ENCODE measurements around the gene SLC26A4.
"Not testable (repeated sequence)": the region's sequence is repeated elsewhere in the genome, so short reads cannot be mapped to it uniquely, and the experiment has no call there.

SLC26A4 gene
- total RNA-seq = 1.3 to 7.2 reads per million in 2 experiments

- no peak for DNase-seq (ENCODE audit: low read depth)
Observed at GRCh38 chr7:107660381-107661080, at the start of gene SLC26A4. Gene SLC26A4, plus strand, starts transcription at chr7:107660828. Its CDS starts 814 bp downstream, at chr7:107661642.

GRCh38 chr7:107613439-107613838 is 47.2 kb upstream of the SLC26A4 start:
- no peak for DNase-seq (ENCODE audit: low read depth)

DNA sequence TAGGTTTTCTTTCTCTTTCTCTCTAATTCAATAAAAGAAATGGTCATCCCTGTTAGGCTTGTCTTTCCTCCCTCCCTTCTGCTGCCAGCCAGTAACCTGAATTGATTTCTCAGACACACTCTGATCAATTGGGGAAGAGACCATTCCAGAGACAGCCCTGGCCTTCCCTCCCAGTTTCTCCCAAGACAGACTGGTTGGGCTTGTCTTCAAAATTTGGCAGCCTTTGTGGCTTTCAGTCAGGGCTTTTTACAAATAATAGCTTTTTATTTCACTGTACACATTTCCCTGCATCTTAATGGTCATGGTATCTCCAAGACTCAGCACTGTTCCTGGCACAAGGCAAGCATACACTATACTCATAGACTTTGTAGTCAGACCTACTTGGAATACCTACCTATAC is 46.7 kb upstream of the SLC26A4 start:
- no peak for DNase-seq (ENCODE audit: low read depth)

- no peak for DNase-seq (ENCODE audit: low read depth)
Observed at GRCh38 chr7:107614425-107614824, 46.2 kb upstream of the SLC26A4 start.

DNA sequence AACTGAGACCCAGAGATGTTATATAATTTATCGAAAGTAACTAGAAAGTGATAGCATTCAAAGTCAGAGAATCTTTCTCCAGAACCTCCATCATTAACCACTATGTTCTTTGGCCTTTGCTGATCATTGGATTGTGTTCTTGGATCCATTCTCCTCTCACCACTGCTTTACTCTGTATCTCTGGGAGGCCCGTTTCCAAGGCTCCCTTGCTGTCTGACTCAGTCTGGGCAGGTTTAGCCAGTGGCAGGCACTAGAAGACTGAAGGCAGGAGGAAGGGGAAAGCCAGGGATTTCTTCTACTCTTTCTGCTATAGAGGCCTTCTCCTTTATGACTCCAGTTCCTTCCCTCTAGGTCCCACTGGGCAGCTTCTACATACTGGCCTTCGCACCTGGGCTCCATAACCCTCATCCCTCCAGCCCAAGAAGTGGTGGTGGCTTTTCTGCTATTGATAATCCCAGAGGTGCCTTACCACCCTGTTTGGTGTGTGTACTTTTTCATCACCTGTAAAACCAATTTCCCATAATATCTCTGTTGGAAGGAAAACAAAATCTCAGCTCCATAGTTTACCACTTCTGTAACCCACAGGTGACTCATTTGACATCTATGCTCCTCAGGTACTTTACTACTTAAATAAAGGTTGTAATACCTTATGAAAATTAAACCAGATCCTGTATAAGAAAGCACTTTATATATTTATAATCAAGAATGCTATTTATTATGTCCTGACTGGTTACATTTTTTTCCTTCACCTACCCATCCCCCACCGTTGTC is 44.5 kb upstream of the SLC26A4 start:
- DNase-seq (ENCODE audit: low read depth) = no peak

- no peak for DNase-seq (ENCODE audit: low read depth)
Observed at GRCh38 chr7:107622429-107622828, 38.2 kb upstream of the SLC26A4 start.

DNA sequence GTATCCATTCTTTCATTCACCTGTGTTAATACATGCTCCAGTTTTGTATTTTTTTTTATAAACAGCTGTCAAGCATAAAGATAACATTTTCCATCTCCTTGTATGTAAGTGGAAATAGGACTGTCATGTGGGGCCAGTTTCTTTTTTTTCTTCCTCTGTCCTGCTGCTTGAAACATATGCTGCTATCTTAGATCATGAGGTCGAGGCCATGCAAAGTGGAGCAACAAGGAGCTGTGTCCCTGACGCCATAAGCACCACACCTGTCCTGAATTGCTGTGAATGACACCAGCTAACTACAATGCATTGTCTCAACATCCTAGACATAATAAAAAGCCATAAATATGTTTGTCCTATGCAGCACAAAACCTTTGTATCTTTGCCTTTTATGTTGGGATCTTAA is 37.7 kb upstream of the SLC26A4 start:
- no peak for DNase-seq (ENCODE audit: low read depth)

DNA sequence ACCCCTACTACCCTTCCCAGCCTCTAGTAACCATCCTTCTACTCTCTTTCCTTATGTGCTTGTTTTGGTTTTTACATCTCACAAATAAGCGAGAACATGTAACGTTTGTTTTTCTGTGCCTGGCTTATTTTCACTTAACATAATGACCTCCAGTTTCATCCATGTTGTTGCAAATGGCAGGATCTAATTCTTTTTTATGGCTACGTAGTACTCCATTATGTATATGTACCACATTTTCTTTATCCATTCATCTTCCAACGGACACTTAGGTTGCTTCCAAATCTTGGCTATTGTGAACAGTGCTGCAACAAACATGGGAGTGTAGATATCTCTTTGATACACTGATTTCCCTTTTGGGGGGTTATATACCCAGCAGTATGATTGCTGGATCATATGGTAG is 33.6 kb upstream of the SLC26A4 start:
- no peak for DNase-seq (ENCODE audit: low read depth)

- no peak for DNase-seq (ENCODE audit: low read depth)
Observed at GRCh38 chr7:107628461-107629064, 32.1 kb upstream of the SLC26A4 start.

DNA sequence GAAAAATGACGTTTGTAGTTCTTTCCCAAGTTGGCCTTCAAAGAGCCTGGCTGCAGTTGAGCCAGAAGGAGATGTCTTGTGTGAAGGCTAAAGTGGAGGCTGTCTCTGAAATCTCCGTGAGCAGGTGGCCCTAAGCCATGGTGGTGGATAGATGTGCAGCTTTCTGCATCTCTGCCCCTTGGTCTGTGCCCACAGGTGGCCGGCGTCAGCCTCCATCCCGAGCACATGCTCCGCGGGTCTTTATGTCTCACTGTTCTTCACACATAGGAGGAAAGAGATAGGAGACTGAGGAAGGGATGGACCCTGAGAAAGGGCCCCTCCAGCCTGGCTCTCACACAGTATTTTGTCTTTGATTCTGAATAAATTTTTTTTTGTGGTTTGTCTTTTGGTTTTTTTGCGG is 30.3 kb upstream of the SLC26A4 start:
- DNase-seq (ENCODE audit: low read depth) = no peak

DNA sequence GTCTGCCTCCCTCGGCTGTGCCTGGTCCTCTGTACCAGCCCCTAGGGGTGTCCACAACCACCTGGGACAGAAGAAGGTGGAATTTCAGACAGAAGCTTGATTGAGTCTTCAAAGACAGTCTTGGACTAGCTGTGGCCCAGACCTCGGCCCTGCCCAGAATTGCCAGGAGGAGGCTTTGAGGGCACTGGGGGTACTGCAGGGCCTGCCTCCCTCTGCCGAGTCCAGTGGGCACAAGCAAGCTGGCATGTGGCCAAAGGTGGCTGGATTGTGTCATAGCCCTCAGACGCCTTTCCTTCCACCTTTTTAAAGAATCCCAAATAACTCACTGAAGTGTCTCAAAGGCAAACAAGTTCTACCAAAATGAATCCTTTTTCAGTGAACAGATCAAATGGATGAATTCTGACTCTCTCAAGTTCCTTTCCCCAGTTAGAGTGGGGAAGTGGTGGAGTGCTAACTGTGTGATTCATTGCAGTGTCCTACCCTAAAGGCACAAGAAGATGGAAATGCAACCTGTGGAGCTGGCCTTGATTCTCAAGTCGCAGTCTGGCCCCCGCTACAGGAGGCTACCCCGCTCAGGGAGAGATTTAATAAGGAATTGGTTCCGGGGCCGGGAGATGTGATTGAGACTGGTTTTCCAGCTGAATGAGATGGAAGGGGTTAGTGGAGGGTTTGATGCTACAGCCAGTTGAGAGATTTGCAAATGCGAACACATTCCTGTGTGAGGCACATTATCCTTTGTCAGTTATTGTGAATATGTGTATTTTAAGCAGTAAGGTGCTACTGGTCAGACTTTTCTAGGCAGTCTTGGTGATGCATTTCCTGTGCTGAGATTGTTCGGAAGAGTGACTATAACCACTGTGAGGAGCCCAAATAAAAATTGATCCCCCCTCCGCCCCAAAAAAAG is 28.8 kb upstream of the SLC26A4 start:
- DNase-seq (ENCODE audit: low read depth) = no peak

DNA sequence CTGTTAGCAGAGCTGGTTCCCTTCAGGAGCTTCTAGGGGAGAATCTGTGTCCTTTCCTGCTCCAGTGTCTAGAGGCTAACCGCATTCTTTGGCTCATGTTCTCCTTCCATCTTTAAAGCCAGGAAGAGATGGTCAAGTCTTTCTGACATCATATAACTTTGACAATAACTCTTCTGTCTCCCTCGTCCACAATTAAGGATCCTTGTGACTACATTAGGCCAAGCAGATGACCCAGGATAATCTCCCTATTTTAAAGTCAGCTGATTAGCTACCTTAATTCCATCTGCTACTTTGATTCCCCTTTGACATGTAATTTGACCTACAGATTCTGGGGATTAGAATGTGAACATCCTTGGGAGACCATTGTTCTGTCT is 28.1 kb upstream of the SLC26A4 start:
- DNase-seq (ENCODE audit: low read depth) = no peak

DNA sequence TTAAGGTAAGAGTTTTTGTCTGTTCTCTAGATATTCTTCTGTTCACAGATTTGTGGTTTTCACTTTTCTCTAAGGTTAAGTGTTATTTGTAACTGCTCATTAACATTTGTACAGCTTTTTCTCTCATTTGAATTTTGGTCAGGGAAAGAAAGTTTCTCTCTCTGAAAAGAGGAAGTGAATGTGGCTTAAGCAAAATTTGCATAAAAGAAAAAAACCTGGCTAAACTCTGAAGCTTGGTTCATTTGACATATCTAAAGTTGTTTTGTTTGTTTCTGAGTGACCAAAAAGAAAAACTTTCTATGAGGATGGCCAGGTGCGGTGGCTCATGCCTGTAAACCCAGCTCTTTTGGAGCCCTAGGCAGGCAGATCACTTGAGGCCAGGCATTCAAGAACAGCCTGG is 22.0 kb upstream of the SLC26A4 start:
- no peak for DNase-seq (ENCODE audit: low read depth)

DNA sequence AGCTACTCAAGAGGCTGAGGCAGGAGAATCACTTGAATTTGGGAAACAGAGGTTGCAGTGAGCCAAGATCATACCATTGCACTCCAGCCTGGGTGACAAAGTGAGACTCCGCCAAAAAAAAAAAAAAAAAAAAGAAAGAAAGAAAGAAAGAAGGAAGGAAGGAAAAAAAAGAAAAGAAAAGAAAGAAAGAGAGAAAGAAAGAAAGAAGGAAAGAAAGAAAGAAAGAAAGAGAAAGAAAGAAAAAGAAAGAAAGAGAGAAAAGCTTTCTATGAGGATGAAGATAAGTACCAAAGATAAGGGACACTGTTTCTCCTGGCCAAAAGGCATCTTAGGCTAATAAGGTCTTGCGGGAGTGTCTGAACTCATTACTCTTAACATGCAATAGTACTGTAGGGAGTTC is 21.6 kb upstream of the SLC26A4 start:
- not testable (repeated sequence) for DNase-seq (ENCODE audit: low read depth)

DNA sequence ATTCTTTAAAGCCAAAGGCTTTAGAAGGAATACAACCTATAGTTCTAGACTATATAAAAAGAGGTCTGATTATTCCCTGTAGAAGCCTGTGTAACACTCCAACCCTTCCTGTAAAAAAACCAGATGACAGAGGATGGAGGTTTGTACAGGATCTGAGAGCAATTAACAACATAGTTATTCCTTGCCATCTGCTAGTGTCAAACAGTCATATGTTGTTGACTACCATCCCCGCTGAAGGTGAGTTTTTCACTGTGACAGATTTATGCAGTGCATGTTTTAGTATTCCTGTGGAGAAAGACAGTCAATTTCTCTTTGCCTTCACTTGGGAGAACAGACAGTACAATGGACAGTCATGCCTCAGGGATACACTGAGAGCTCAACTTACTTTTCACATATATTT is 19.0 kb upstream of the SLC26A4 start:
- DNase-seq (ENCODE audit: low read depth) = no peak

- DNase-seq (ENCODE audit: low read depth) = no peak
Observed at GRCh38 chr7:107642501-107642900, 18.1 kb upstream of the SLC26A4 start.

- no peak for DNase-seq (ENCODE audit: low read depth)
Observed at GRCh38 chr7:107643407-107643806, 17.2 kb upstream of the SLC26A4 start.

- DNase-seq (ENCODE audit: low read depth) = no peak
Observed at GRCh38 chr7:107643938-107644308, 16.7 kb upstream of the SLC26A4 start.

DNA sequence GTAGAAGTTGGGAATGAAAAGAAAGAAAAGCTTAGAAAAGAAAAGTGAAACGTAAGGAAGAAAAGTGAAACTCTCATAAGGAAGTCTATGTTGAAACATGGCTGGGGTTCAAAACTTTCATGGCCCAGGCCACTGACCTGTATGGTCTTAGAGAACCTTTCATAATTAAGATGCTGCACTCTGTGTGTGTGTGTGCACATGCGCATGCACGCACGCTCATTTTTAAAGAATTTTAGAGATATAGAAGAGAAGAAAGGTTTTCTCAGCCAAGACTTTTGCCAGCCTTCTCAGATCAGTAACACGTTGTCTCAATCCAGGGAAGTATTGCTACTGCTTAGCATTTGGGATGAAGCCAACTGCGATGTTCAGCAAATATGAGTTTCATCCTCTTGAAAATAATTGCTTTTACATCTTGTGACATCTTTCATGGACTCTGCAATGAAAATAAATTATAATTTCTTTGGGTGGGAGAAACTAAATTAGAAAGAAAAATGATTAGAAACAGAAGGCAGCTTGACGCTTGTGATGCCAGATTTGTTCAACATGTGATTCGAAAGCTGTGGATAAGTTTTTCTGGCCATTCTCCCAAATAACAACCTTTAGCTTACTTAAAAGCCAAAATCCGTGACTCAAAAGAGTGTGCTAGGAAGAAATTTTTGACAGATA is 16.2 kb upstream of the SLC26A4 start:
- no peak for DNase-seq (ENCODE audit: low read depth)

DNA sequence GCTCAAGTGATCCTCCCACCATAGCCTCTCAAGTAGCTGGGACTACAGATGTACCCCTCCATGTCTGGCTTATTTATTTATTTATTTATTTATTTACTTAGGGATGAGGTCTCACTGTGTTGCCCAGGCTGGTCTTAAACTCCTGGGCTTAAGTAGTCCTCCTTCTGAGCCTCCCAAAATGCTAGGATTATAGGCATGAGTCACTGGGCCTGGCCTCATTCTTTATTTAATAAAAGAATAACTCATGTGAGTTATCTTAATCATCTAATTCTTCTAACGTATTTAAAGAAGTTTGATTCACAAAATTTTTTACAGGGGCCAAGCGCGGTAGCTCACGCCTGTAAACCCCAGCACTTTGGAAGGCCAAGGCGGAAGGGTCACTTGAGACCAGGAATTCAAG is 8.0 kb upstream of the SLC26A4 start:
- no peak for DNase-seq (ENCODE audit: low read depth)

DNA sequence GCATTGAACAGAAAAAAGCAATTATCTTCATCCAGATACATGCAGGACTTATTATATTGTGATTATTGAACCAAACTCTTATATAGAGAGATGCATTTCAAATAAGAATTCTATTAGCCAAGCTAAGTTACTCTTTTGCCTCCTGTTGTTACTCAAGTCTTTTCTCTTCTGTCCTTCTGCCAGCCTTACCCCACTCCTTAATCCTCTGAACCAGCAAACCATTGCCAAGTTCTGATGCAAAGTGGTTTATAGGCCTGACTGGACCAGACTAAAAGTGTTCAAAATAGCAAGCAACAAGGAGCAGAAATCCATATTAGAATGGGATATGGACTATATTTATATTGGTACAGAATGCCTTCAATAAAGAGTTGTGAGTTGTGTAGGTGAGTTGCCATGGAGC is 2.2 kb upstream of the SLC26A4 start:
- DNase-seq (ENCODE audit: low read depth) = no peak

- DNase-seq (ENCODE audit: low read depth) = no peak
Observed at GRCh38 chr7:107659666-107660065, 962 bp upstream of the SLC26A4 start.
